H1 (cell line): ENCODE measurements around the gene BEX2. TPM values are rescaled to one million over a fixed set of nuclear protein-coding genes. Genes with fewer than 3 reads are reported as not detected.

ENCODE experiments used
- CTCF ChIA-PET: fragments of 300-600 bp; sonication (Branson Sonifier 250); formaldehyde crosslinking; loops from one replicate; lab custom pipeline; 2021; ENCODE audit not compliant: partially characterized antibody; lab: Charles Lee
- POLR2A ChIA-PET: fragments of 300-600 bp; sonication (Branson Sonifier 250); formaldehyde crosslinking; loops from one replicate; lab custom pipeline; 2021; ENCODE audit warnings: inconsistent platforms; ENCODE audit not compliant: partially characterized antibody; lab: Charles Lee
- DNase-seq, 2 experiments: peaks; one replicate each; pipeline versions ENCODE4 v3.0.0 to v3.0.0-alpha.2; 2010 to 2022; ENCODE audit warnings: low spot score in 2 of 2, low read depth in 1 of 2, mixed read lengths in 1 of 2
- FAIRE-seq: peaks from 2 replicates; lab custom pipeline; 2011; peaks lifted over from hg19 to GRCh38; lab: Jason Lieb, UNC
- H2AFZ ChIP-seq: 2 replicates; pipeline ENCODE4 v1.8.1; 2012; ENCODE audit warnings: low read length, inconsistent platforms
- H2AK5ac ChIP-seq: 2 replicates; pipeline ENCODE4 v1.6.1; 2013; ENCODE audit warnings: low read depth, low read length
- H2BK120ac ChIP-seq: replicated peaks from 2 replicates; pipeline ENCODE3; 2013; ENCODE audit warnings: low read depth, low read length, inconsistent platforms
- H2BK12ac ChIP-seq: 2 replicates; pipeline ENCODE4 v1.6.1; 2013; ENCODE audit warnings: low read depth, low read length
- H2BK15ac ChIP-seq: 2 replicates; pipeline ENCODE4 v1.6.1; 2013; ENCODE audit warnings: low read length
- H2BK20ac ChIP-seq: 2 replicates; pipeline ENCODE4 v1.6.1; 2013; ENCODE audit warnings: low read length
- H2BK5ac ChIP-seq: 2 replicates; pipeline ENCODE4 v1.6.1; 2013; ENCODE audit warnings: low read depth, low read length
- H3K14ac ChIP-seq: 2 replicates; pipeline ENCODE4 v1.6.1; 2013; ENCODE audit warnings: inconsistent platforms; ENCODE audit not compliant: insufficient read length
- H3K18ac ChIP-seq: 2 replicates; pipeline ENCODE4 v1.6.1; 2013; ENCODE audit warnings: low read length; ENCODE audit errors: extremely low read depth
- H3K23ac ChIP-seq: 2 replicates; pipeline ENCODE4 v1.6.1; 2013; ENCODE audit warnings: inconsistent platforms; ENCODE audit not compliant: insufficient read length
- H3K23me2 ChIP-seq: 2 replicates; pipeline ENCODE4 v1.6.1; 2013; ENCODE audit warnings: low read depth, low read length
- H3K27ac ChIP-seq: 2 replicates; pipeline ENCODE4 v1.6.1; 2011; ENCODE audit warnings: low read depth, low read length, inconsistent platforms
- H3K27me3 ChIP-seq, 4 experiments: replicated peaks in 1 of 4; 1 replicate in 1 of 4; 2 replicates in 3 of 4; pipeline versions ENCODE4 v1.6.1 to v1.8.1; 2011 to 2013; ENCODE audit warnings: low read length in 3 of 4, mild to moderate bottlenecking in 3 of 4, inconsistent platforms in 2 of 4, mixed read lengths in 2 of 4, moderate library complexity in 1 of 4; ENCODE audit not compliant: control insufficient read depth in 3 of 4, insufficient read depth in 3 of 4; ENCODE audit errors: extremely low read depth in 1 of 4
- H3K36me3 ChIP-seq, 4 experiments: 2 replicates each; pipeline versions ENCODE4 v1.6.1 to v1.8.1; 2011 to 2013; ENCODE audit warnings: mild to moderate bottlenecking in 4 of 4, low read length in 3 of 4, moderate library complexity in 2 of 4, control low read depth in 1 of 4, inconsistent platforms in 1 of 4; ENCODE audit not compliant: insufficient read depth in 4 of 4, control insufficient read depth in 2 of 4
- H3K4ac ChIP-seq: replicated peaks from 2 replicates; pipeline ENCODE3; 2013; ENCODE audit warnings: low read length, low read depth, mixed read lengths, inconsistent platforms; ENCODE audit not compliant: insufficient read length
- H3K4me1 ChIP-seq, 4 experiments: replicated peaks in 1 of 4; 1 replicate in 1 of 4; 2 replicates in 3 of 4; pipeline versions ENCODE4 v1.6.1 to v1.8.1; 2011 to 2013; ENCODE audit warnings: low read length in 3 of 4, inconsistent platforms in 2 of 4, mixed read lengths in 1 of 4; ENCODE audit not compliant: insufficient read depth in 4 of 4, control insufficient read depth in 3 of 4
- H3K4me2 ChIP-seq, 2 experiments: 2 replicates each; pipeline versions ENCODE4 v1.6.1 to v1.8.1; 2011 to 2013; ENCODE audit warnings: low read depth in 2 of 2, low read length in 2 of 2, control low read depth in 1 of 2, inconsistent platforms in 1 of 2, mild to moderate bottlenecking in 1 of 2; ENCODE audit not compliant: insufficient read depth in 1 of 2
- H3K4me3 ChIP-seq, 4 experiments: fragments of 200-600, 300-600 bp in 1 of 4; sonication (generic), shearing (Covaris generic), sonication (Bioruptor Twin) in 1 of 4; 2 replicates each; pipeline versions ENCODE4 v1.5.1 to v1.8.1; 2011 to 2016; ENCODE audit warnings: low read length in 4 of 4, low read depth in 3 of 4, control low read depth in 2 of 4, inconsistent platforms in 2 of 4, mild to moderate bottlenecking in 2 of 4, mixed read lengths in 1 of 4, moderate library complexity in 1 of 4; ENCODE audit not compliant: insufficient read depth in 2 of 4; ENCODE audit errors: extremely low read depth in 1 of 4
- H3K56ac ChIP-seq: replicated peaks from 2 replicates; pipeline ENCODE3; 2013; ENCODE audit warnings: low read depth, mild to moderate bottlenecking, mixed read lengths, low read length, inconsistent platforms; ENCODE audit not compliant: insufficient read length
- H3K79me1 ChIP-seq: 2 replicates; pipeline ENCODE4 v1.6.1; 2013; ENCODE audit warnings: low read depth, low read length, control low read depth
- H3K79me2 ChIP-seq, 2 experiments: 2 replicates each; pipeline versions ENCODE4 v1.6.1 to v1.8.1; 2012 to 2013; ENCODE audit warnings: low read length in 2 of 2, mild to moderate bottlenecking in 2 of 2, inconsistent platforms in 1 of 2; ENCODE audit not compliant: insufficient read depth in 2 of 2, control insufficient read depth in 1 of 2
- H3K9ac ChIP-seq, 4 experiments: replicated peaks in 1 of 4; 1 replicate in 1 of 4; 2 replicates in 3 of 4; pipeline versions ENCODE4 v1.6.1 to v1.8.1; 2011 to 2013; ENCODE audit warnings: low read depth in 3 of 4, low read length in 3 of 4, control low read depth in 2 of 4, mild to moderate bottlenecking in 2 of 4, moderate library complexity in 2 of 4, inconsistent platforms in 1 of 4; ENCODE audit errors: extremely low read depth in 1 of 4
- H3K9me3 ChIP-seq, 2 experiments: 2 replicates each; pipeline versions ENCODE4 v1.6.1 to v1.8.1; 2012 to 2013; ENCODE audit warnings: mild to moderate bottlenecking in 2 of 2, moderate library complexity in 2 of 2, control low read depth in 1 of 2, inconsistent platforms in 1 of 2, low read depth in 1 of 2, low read length in 1 of 2, mixed read lengths in 1 of 2; ENCODE audit not compliant: insufficient read depth in 2 of 2
- H4K20me1 ChIP-seq, 2 experiments: replicated peaks in 1 of 2; 2 replicates each; pipeline versions ENCODE3 to v1.8.1; 2011 to 2013; ENCODE audit warnings: inconsistent platforms in 2 of 2, low read length in 2 of 2, mild to moderate bottlenecking in 1 of 2; ENCODE audit not compliant: insufficient read depth in 2 of 2, control insufficient read depth in 1 of 2
- H4K5ac ChIP-seq: 2 replicates; pipeline ENCODE4 v1.6.1; 2013; ENCODE audit warnings: low read length, low read depth, mixed read lengths, inconsistent platforms; ENCODE audit not compliant: insufficient read length
- H4K8ac ChIP-seq: 2 replicates; pipeline ENCODE4 v1.8.0; 2013; ENCODE audit warnings: mild to moderate bottlenecking, moderate library complexity, low read length, inconsistent platforms; ENCODE audit not compliant: insufficient read depth; ENCODE audit errors: extremely low read depth
- H4K91ac ChIP-seq: replicated peaks from 2 replicates; pipeline ENCODE3; 2013; ENCODE audit warnings: low read length, mixed read lengths, inconsistent platforms; ENCODE audit not compliant: insufficient read length
- CBX5 ChIP-seq: fragments of 300-800, 300-1000 bp; sonication (generic); IDR thresholded peaks from 2 replicates; pipeline ENCODE4 v1.7.1; 2016; ENCODE audit warnings: antibody characterized with exemption, low read length, low read depth
- CREB1 ChIP-seq: IDR thresholded peaks from 2 replicates; pipeline ENCODE4 v1.6.1; 2012; ENCODE audit warnings: inconsistent platforms
- GABPA ChIP-seq: IDR thresholded peaks from 2 replicates; pipeline ENCODE4 v1.6.1; 2011; ENCODE audit warnings: mild to moderate bottlenecking, low read length, moderate library complexity, borderline replicate concordance; ENCODE audit not compliant: insufficient read depth
- JUN ChIP-seq: IDR thresholded peaks from 2 replicates; pipeline ENCODE4 v1.6.1; 2011; ENCODE audit warnings: low read depth, mild to moderate bottlenecking, improper control_type of control experiment, low read length
- MAFK ChIP-seq: IDR thresholded peaks from 2 replicates; pipeline ENCODE4 v1.6.1; 2012; ENCODE audit warnings: low read depth, mild to moderate bottlenecking, improper control_type of control experiment, low read length
- MAX ChIP-seq: IDR thresholded peaks from 2 replicates; pipeline ENCODE4 v1.6.1; 2012; ENCODE audit warnings: inconsistent platforms
- POLR2AphosphoS5 ChIP-seq: IDR thresholded peaks from 2 replicates; pipeline ENCODE4 v1.6.1; 2011; ENCODE audit warnings: low read depth, low read length
- POU5F1 ChIP-seq: IDR thresholded peaks from 2 replicates; pipeline ENCODE4 v1.6.1; 2011; ENCODE audit warnings: low read depth, mild to moderate bottlenecking, low read length, moderate library complexity
- RFX5 ChIP-seq: IDR thresholded peaks from 2 replicates; pipeline ENCODE4 v1.6.1; 2011; ENCODE audit warnings: low read depth, low read length, improper control_type of control experiment, borderline replicate concordance
- SAP30 ChIP-seq: fragments of 300-600 bp; sonication (generic); IDR thresholded peaks from 2 replicates; pipeline ENCODE4 v1.7.1; 2012; ENCODE audit warnings: low read length, moderate library complexity, mild to moderate bottlenecking, inconsistent platforms; ENCODE audit not compliant: insufficient read depth, insufficient replicate concordance
- SIRT6 ChIP-seq: IDR thresholded peaks from one replicate; pipeline ENCODE4 v1.7.1; 2012; ENCODE audit warnings: low read length, inconsistent platforms
- SP1 ChIP-seq: IDR thresholded peaks from 2 replicates; pipeline ENCODE4 v1.6.1; 2011; ENCODE audit warnings: low read depth, low read length
- TCF12 ChIP-seq: IDR thresholded peaks from 2 replicates; pipeline ENCODE4 v1.6.1; 2011; ENCODE audit warnings: low read depth, mild to moderate bottlenecking, low read length
- WGBS, 2 experiments: shearing (Covaris generic) in 1 of 2; methylation state at CpG; one replicate each; pipeline versions ENCODE4 v1.1.6 to v1.1.7; 2013 to 2015; ENCODE audit warnings: low lambda C conversion rate in 2 of 2, mixed read lengths in 2 of 2, inconsistent platforms in 1 of 2, low coverage in 1 of 2, missing lambda C conversion rate in 1 of 2; ENCODE audit not compliant: insufficient replicate concordance in 2 of 2, insufficient coverage in 1 of 2, insufficient read length in 1 of 2; ENCODE audit errors: extremely low coverage in 1 of 2, missing lambda C conversion rate in 1 of 2; 5-methylcytosine and 5-hydroxymethylcytosine counted together
- polyA plus RNA-seq, 7 experiments: library from polyadenylated mRNA; depleted of rRNA in 3 of 7; stranded (reverse) in 5 of 7; unstranded in 2 of 7; fragments of >200 nt in 5 of 7; fragments of 200-250 nt in 2 of 7; gene quantifications; 1 replicate in 5 of 7; 2 replicates in 1 of 7; 4 replicates in 1 of 7; pipeline versions ENCODE4 v1.2.1 to v1.2.3, GENCODE V29; 2011 to 2013; ENCODE audit warnings: missing spikeins in 2 of 7, mixed read lengths in 2 of 7
- total RNA-seq: library from RNA; stranded (reverse); fragmentation: NEBNext Ultra II Directional; extraction: Animal tissue kit (Norgen Biotek cat#: 25700); gene quantifications from 2 replicates; pipeline ENCODE4 v1.2.1, GENCODE V29; 2021

BEX2 gene
- total and polyA plus RNA-seq, 2 of the 8 experiments (the other 6 are each of a cell fraction or from before 2014, with no cell fraction given) = 53.8 to 60.2 TPM

- Histone ChIP-seq H2BK120ac (no peak overlapping the region), H3K4me1 (no peaks in the 10 kb centered on the region), H3K36me3 (no peaks in the 10 kb centered on the region), H3K4me2 (no peak overlapping the region), H3K4ac (no peak overlapping the region), H4K20me1 (no peaks in the 10 kb centered on the region), H3K23me2 (no peaks in the 10 kb centered on the region), H3K9me3 (no peaks in the 10 kb centered on the region), H4K5ac (no peak overlapping the region), H4K8ac (no peak overlapping the region), H2AK5ac (no peak overlapping the region), H3K79me2 (no peaks in the 10 kb centered on the region), H2BK5ac (no peak overlapping the region), H2BK20ac (no peak overlapping the region), H4K91ac (no peak overlapping the region), H3K18ac (no peak overlapping the region), H2AFZ (no peak overlapping the region), H3K79me1 (no peaks in the 10 kb centered on the region), H3K4me3 (no peak overlapping the region), H2BK15ac (no peak overlapping the region), H3K27me3 (peaks cover 0 to 4% (median 1%) of the 10 kb centered on the region in 4 experiments; a peak in 2 of 7 replicates), H3K23ac (no peak overlapping the region), H3K56ac (no peak overlapping the region), H3K27ac (no peak overlapping the region), H3K14ac (no peak overlapping the region), H3K9ac (no peak overlapping the region), H2BK12ac (no peak overlapping the region)
- no peak for TF ChIP-seq MAX
- no peak for TF ChIP-seq SAP30
- TF ChIP-seq CBX5 = no peak
- no peak for TF ChIP-seq JUN
- TF ChIP-seq CREB1 = no peak
- no peak for TF ChIP-seq MAFK
- no peak for TF ChIP-seq SP1
- no peak for TF ChIP-seq TCF12
- no peak for TF ChIP-seq RFX5
- no peak for TF ChIP-seq POLR2AphosphoS5
- no peak for TF ChIP-seq GABPA
- TF ChIP-seq SIRT6 = no peak
- TF ChIP-seq POU5F1 = no peak
- ChIA-PET POLR2A (no interaction called here), CTCF (no interaction called here)
- 95% methylated on average over 2 of the region's 2 CpGs; no CpG with 5 or more reads in 1 of the 2 experiments for WGBS, 2 experiments
- no peak for FAIRE-seq
- no peak for DNase-seq
Observed at GRCh38 chrX:103293118-103293517, 17.7 kb downstream of the BEX2 start.
